GM12878 (cell line): ENCODE data around the gene RAD9A. TPM values are rescaled to one million over a fixed set of nuclear protein-coding genes. Genes with fewer than 3 reads are reported as not detected.
A peak's percentile ranks its signal among the peaks of the same experiment; 100 is the strongest.

ENCODE experiments used
- ATF2 ChIP-seq: IDR thresholded peaks from 2 replicates; pipeline ENCODE4 v1.6.1; 2012; ENCODE audit warnings: low read length, inconsistent platforms
- BCL11A ChIP-seq: IDR thresholded peaks from 2 replicates; pipeline ENCODE4 v1.6.1; 2011; ENCODE audit warnings: low read depth, low read length
- CEBPB ChIP-seq, 2 experiments: fragments of 150-350 bp in 1 of 2; IDR thresholded peaks; 2 replicates each; pipeline ENCODE4 v1.6.1; 2012 to 2014; ENCODE audit warnings: low read depth in 2 of 2, low read length in 2 of 2, borderline replicate concordance in 1 of 2, inconsistent platforms in 1 of 2
- FOXK2 ChIP-seq: fragments of 450-650 bp; IDR thresholded peaks from 2 replicates; pipeline ENCODE4 v1.6.1; 2017; ENCODE audit warnings: mild to moderate bottlenecking, moderate library complexity
- FOXM1 ChIP-seq: IDR thresholded peaks from 2 replicates; pipeline ENCODE4 v1.6.1; 2012; ENCODE audit warnings: low read depth, mild to moderate bottlenecking, inconsistent platforms, low read length, moderate library complexity
- HSF1 ChIP-seq: fragments of 150-350 bp; IDR thresholded peaks from 2 replicates; pipeline ENCODE4 v1.6.1; 2014; ENCODE audit warnings: mild to moderate bottlenecking, low read depth, low read length
- IRF4 ChIP-seq: IDR thresholded peaks from 2 replicates; pipeline ENCODE4 v1.6.1; 2011; ENCODE audit warnings: low read depth, low read length
- MEF2B ChIP-seq: fragments of 450-650 bp; IDR thresholded peaks from 2 replicates; pipeline ENCODE4 v1.6.1; 2018; ENCODE audit warnings: mild to moderate bottlenecking, moderate library complexity; ENCODE audit not compliant: partially characterized antibody, poor library complexity, severe bottlenecking
- MYB ChIP-seq: fragments of 150-350 bp; IDR thresholded peaks from 2 replicates; pipeline ENCODE4 v1.6.1; 2014; ENCODE audit warnings: mild to moderate bottlenecking, low read depth, low read length, borderline replicate concordance
- NKRF ChIP-seq: fragments of 450-650 bp; conservative IDR thresholded peaks from 2 replicates; pipeline ENCODE4 v1.6.1; 2017; ENCODE audit warnings: mild to moderate bottlenecking, moderate library complexity
- NR2C1 ChIP-seq: fragments of 450-650 bp; IDR thresholded peaks from 2 replicates; pipeline ENCODE4 v1.6.1; 2017; ENCODE audit warnings: antibody characterized with exemption, mild to moderate bottlenecking, moderate library complexity
- PKNOX1 ChIP-seq: fragments of 450-650 bp; IDR thresholded peaks from 2 replicates; pipeline ENCODE4 v1.6.1; 2016; ENCODE audit warnings: mild to moderate bottlenecking
- POLR2AphosphoS5 ChIP-seq: IDR thresholded peaks from 2 replicates; pipeline ENCODE4 v1.6.1; 2011; ENCODE audit warnings: mild to moderate bottlenecking, low read length, inconsistent platforms
- RAD21 ChIP-seq: IDR thresholded peaks from 2 replicates; pipeline ENCODE4 v1.6.1; 2011; ENCODE audit warnings: mild to moderate bottlenecking, low read depth, low read length, moderate library complexity; ENCODE audit not compliant: insufficient read depth
- RAD51 ChIP-seq: fragments of 450-650 bp; IDR thresholded peaks from 2 replicates; pipeline ENCODE4 v1.6.1; 2016; ENCODE audit warnings: moderate library complexity, mild to moderate bottlenecking, inconsistent platforms
- REST ChIP-seq: IDR thresholded peaks from 2 replicates; pipeline ENCODE4 v1.6.1; 2012; ENCODE audit warnings: mild to moderate bottlenecking, low read depth, low read length
- SIX5 ChIP-seq: IDR thresholded peaks from 2 replicates; pipeline ENCODE4 v1.6.1; 2011; ENCODE audit warnings: mild to moderate bottlenecking, low read depth, low read length, moderate library complexity; ENCODE audit not compliant: severe bottlenecking
- WRNIP1 ChIP-seq: IDR thresholded peaks from 2 replicates; pipeline ENCODE4 v1.6.1; 2011; ENCODE audit warnings: low read depth, low read length, improper control_type of control experiment, borderline replicate concordance
- ZNF217 ChIP-seq: fragments of 450-650 bp; IDR thresholded peaks from 2 replicates; pipeline ENCODE4 v1.6.1; 2017; ENCODE audit warnings: antibody characterized with exemption, mild to moderate bottlenecking
- ZNF274 ChIP-seq: IDR thresholded peaks from one replicate; pipeline ENCODE4 v1.8.0; 2011; ENCODE audit not compliant: insufficient read length, insufficient read depth
- polyA plus RNA-seq, 11 experiments: library from polyadenylated mRNA; depleted of rRNA in 4 of 11; unstranded in 6 of 11; stranded (reverse) in 5 of 11; fragments of >200 nt; fragmentation: Nextera tagmentation in 4 of 11; fragmentation: Illumina TruSeq in 1 of 11; extraction: Ambion mirVana in 4 of 11; extraction: Trizol in 1 of 11; gene quantifications; 1 replicate in 1 of 11; 2 replicates in 10 of 11; pipeline versions ENCODE4 v1.2.1 to v1.2.3, GENCODE V29; 2011 to 2016; ENCODE audit warnings: inconsistent platforms in 2 of 11, missing spikeins in 2 of 11, low read depth in 1 of 11
- total RNA-seq, 4 experiments: library from RNA; depleted of rRNA in 3 of 4; stranded (reverse); fragments of >200 nt in 3 of 4; fragmentation: Illumina TruSeq in 1 of 4; extraction: Trizol in 1 of 4; gene quantifications; 2 replicates each; pipeline versions ENCODE4 v1.2.1 to v1.2.3, GENCODE V29; 2013 to 2021

RAD9A gene
- total and polyA plus RNA-seq, 10 of the 15 experiments (the other 5 are each of a cell fraction or from before 2014, with no cell fraction given): 1.1 to 36.2 (median 19.8) TPM

- TF ChIP-seq MEF2B (peak; percentile 91), PKNOX1 (no peak), IRF4 (no peak), FOXK2 (peak; percentile 50; the same call in 1 of the 2 replicates), NKRF (peak; percentile 99), ATF2 (no peak), HSF1 (no peak), WRNIP1 (no peak), SIX5 (peak; percentile 30), ZNF217 (no peak), NR2C1 (no peak), CEBPB (IDR thresholded peaks at IDR 0.05; ENCODE audit: borderline replicate concordance in 1 of 2, low read depth in 2 of 2, low read length in 2 of 2) (no peak), POLR2AphosphoS5 (no peak; the same call in 1 of the 2 replicates), ZNF274 (no peak), MYB (no peak), RAD51 (peak; percentile 100), RAD21 (no peak), FOXM1 (no peak), REST (no peak), BCL11A (no peak)
Observed at GRCh38 chr11:67391304-67392182, at the start of gene RAD9A (continued).
